Measurements from ENCODE around the gene GPR61.

GPR61 gene

DNA sequence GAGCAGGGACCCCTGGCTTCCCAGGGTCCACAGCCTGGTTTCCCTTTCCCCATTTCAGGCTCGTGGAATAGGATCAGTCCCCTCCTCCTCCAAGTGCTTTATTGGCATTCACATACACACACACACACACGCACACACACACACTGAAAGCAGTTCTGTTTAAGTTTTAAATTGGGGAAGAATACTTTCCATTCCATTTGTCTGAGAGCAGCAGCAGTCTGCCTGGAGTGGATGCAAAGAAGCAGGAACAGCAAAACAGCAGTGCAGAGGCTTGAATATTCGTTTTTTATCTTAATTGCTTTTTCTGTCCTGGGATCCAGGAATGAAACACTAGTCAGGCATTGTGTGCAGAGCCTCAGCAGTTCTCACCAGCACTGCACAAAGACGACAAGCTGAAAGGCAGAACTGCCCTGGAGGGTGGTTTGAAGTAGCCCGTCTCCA is 38.7 kb upstream of the GPR61 start:
- H3K9me3 Mint-ChIP-seq = no peaks in the 10 kb centered on the region
- H3K4me3 Mint-ChIP-seq = no peak overlapping the region
- DNase-seq = peak; percentile 28
- H3K36me3 Mint-ChIP-seq (ENCODE audit: low read depth) = peaks cover 45% of the 10 kb centered on the region
- peak overlapping the region; percentile 85 for H3K27ac Mint-ChIP-seq
- H3K4me1 Mint-ChIP-seq (ENCODE audit: low read depth) = peaks cover 91% of the 10 kb centered on the region
- H3K27me3 Mint-ChIP-seq = no peaks in the 10 kb centered on the region

DNA sequence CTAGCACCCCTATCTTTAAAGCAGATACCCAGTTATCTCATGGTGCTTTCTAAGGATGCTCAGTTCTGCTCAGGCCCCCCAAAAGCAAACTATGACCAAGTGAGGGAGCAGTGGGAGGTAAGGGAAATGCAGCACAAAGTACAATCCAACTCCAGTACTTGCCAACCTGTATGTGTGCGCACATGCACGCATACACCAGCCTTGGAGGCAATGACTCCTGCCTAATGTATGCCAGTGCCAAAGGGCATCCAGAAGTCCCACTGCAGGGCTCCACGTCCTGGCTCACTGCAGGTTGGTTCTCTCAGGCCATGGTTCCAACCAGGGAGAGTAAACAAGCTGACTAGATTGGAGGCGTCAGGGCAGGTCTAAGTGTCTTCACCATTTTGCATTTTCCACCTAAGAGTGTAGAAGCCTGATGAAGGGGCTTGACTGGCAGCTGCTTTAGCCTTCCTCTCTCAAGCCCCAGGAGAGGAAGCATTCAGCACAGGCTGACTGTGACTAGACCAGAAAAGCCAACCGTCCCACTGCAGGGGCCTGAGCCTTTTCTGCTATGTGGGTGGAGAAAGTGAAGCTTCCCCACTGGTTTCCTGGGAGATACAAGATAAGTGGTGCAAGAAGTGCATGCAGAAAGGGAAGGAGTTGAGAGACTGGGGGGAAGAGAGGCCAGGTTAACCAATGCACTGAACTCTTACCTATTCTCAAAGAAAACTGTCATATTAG is 37.9 kb upstream of the GPR61 start:
- H3K4me1 Mint-ChIP-seq (ENCODE audit: low read depth) = peaks cover 91% of the 10 kb centered on the region
- no peaks in the 10 kb centered on the region for H3K9me3 Mint-ChIP-seq
- DNase-seq = peak; percentile 32
- peaks cover 36% of the 10 kb centered on the region for H3K36me3 Mint-ChIP-seq (ENCODE audit: low read depth)
- no peak overlapping the region for H3K4me3 Mint-ChIP-seq
- H3K27me3 Mint-ChIP-seq = no peaks in the 10 kb centered on the region
- H3K27ac Mint-ChIP-seq = peak overlapping the region; percentile 81

DNA sequence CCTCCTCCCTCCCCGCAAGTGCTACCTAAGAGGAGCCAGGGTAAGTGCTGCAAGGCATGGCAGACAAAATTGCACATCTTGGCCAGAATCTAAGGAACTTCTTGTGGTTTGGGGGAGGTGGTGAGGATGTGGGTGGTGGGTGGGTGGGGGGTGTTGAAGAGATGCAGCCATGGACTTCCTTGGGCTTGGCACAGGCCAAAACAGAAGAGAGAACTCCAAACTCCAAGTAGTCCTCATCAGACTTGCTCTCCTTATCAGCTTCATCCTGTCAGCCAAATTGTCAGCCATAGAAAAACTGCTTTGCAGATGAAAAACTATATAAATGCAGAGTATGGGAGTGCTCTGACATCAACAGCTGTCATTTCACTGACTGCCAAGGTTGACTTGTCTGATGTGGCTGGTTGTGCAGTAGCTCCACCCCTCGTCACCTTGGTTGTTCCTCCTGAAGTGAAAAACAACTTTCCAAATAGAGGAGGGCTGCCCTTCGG is 37.3 kb upstream of the GPR61 start:
- peak overlapping the region; percentile 81 for H3K27ac Mint-ChIP-seq
- no peaks in the 10 kb centered on the region for H3K27me3 Mint-ChIP-seq
- H3K36me3 Mint-ChIP-seq (ENCODE audit: low read depth) = peaks cover 36% of the 10 kb centered on the region
- peak overlapping the region; percentile 41 for H3K4me3 Mint-ChIP-seq
- H3K9me3 Mint-ChIP-seq = no peaks in the 10 kb centered on the region
- peaks cover 93% of the 10 kb centered on the region for H3K4me1 Mint-ChIP-seq (ENCODE audit: low read depth)
- DNase-seq = peak; percentile 31

DNA sequence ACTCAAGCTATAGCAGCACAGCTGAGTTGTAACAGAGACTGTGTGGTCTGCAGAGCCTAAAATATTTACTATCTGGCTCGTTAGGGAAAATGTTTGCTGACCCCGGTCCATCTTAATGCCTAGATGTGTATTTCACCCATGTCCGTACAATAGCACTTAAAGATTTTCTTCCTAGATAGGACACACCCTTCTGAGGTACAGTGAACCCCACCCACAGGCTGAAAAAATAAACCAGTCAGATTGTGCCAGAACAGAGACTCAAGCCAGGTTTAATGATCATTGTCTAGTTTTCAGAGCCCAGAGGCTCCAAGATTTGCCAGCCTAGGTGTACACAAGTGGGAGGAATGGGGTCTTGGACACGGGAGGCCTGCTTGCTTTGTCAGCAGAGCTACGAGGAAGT is 35.7 kb upstream of the GPR61 start:
- Mint-ChIP-seq H3K27ac (peak overlapping the region; percentile 88), H3K27me3 (no peaks in the 10 kb centered on the region), H3K4me1 (ENCODE audit: low read depth) (peaks cover 92% of the 10 kb centered on the region), H3K9me3 (no peaks in the 10 kb centered on the region), H3K36me3 (ENCODE audit: low read depth) (peaks cover 23% of the 10 kb centered on the region), H3K4me3 (no peak overlapping the region)
- no peak for DNase-seq

DNA sequence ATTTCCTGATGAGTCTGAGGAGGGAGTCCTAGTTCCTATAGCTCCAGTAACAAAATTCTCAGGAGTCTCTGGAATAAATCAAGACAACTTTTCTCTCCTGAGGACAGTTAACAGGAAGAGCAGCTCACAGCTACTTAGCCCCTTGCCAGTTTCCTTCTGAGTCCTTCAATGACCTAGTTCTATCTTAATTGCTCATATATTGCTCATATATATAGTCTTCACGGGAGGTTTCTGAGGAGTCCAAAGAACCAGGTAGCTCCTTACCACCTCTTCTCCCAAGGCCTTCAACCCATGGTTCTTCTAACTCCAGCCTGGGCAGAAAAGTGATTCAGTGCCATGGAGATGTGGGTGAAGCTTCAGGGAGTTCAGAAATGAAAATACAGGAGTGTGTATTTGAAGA is 34.7 kb upstream of the GPR61 start:
- Mint-ChIP-seq H3K27ac (peak overlapping the region; percentile 90), H3K4me1 (ENCODE audit: low read depth) (peaks cover 87% of the 10 kb centered on the region), H3K36me3 (ENCODE audit: low read depth) (peaks cover 15% of the 10 kb centered on the region), H3K4me3 (no peak overlapping the region), H3K9me3 (no peaks in the 10 kb centered on the region), H3K27me3 (no peaks in the 10 kb centered on the region)
- DNase-seq = no peak

DNA sequence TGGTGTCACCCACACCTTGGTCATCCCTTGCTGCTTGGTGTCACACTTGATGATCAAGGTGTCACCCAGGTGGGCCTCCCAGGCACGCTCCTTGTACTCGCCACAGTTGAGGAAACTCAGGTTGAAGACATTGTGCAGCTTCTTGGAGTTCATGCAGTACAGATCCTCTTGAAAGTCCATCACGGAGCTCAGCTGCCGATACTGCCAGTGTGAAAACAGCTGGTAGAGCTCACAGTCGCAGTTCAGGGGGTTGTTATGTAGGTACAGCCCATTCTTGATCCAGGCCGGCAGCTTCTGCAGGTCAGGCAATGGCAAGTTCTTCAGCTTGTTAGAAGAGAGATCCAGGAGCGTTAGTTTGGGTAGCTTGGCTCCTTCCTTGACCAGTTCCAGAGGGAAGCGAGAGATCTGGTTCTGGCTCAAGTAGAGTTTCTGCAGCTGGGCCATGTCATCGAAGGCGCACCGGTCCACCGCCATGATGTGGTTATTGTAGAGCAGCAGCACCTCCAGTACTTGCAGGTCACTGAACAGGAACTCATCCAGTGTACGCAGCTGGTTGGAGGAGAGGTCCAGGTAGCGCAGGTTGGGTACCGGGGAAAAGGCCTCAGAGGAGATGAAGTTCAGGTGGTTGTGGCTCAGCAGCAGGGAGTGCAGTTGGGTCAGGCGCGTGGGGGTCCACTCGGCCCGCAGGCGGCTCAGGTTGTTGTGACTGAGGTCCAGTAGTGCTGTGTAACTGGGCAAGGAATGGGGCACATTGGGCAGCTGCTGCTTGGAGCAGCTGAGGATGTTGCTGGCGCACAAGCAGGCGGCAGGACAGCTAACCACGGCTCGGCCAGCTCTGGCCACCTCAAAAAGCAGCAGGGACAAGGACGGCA is 31.4 kb upstream of the GPR61 start:
- peak overlapping the region; percentile 83 for H3K4me3 Mint-ChIP-seq
- no peaks in the 10 kb centered on the region for H3K9me3 Mint-ChIP-seq
- H3K4me1 Mint-ChIP-seq (ENCODE audit: low read depth) = peaks cover 74% of the 10 kb centered on the region
- DNase-seq = no peak
- peak overlapping the region; percentile 88 for H3K27ac Mint-ChIP-seq
- no peaks in the 10 kb centered on the region for H3K27me3 Mint-ChIP-seq
- peaks cover 3% of the 10 kb centered on the region for H3K36me3 Mint-ChIP-seq (ENCODE audit: low read depth)

DNA sequence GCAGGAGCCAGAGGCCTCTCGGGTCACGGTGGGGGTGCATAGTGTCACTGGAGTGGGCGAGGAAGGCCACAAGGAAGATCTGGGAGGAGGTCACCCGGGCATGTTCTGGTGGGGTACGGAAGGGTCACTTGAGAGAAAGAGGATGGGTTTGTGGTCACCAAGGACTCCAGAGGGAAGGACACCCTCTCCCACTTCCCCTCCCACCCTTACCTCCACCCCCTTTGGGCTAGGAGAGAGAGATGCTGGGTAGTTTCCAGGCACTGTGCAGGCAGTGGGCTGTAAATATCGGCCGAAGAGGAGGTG is 30.8 kb upstream of the GPR61 start:
- H3K27me3 Mint-ChIP-seq = no peaks in the 10 kb centered on the region
- peaks cover 3% of the 10 kb centered on the region for H3K36me3 Mint-ChIP-seq (ENCODE audit: low read depth)
- H3K27ac Mint-ChIP-seq = peak overlapping the region; percentile 88
- peaks cover 71% of the 10 kb centered on the region for H3K4me1 Mint-ChIP-seq (ENCODE audit: low read depth)
- H3K4me3 Mint-ChIP-seq = peak overlapping the region; percentile 83
- no peaks in the 10 kb centered on the region for H3K9me3 Mint-ChIP-seq
- no peak for DNase-seq

DNA sequence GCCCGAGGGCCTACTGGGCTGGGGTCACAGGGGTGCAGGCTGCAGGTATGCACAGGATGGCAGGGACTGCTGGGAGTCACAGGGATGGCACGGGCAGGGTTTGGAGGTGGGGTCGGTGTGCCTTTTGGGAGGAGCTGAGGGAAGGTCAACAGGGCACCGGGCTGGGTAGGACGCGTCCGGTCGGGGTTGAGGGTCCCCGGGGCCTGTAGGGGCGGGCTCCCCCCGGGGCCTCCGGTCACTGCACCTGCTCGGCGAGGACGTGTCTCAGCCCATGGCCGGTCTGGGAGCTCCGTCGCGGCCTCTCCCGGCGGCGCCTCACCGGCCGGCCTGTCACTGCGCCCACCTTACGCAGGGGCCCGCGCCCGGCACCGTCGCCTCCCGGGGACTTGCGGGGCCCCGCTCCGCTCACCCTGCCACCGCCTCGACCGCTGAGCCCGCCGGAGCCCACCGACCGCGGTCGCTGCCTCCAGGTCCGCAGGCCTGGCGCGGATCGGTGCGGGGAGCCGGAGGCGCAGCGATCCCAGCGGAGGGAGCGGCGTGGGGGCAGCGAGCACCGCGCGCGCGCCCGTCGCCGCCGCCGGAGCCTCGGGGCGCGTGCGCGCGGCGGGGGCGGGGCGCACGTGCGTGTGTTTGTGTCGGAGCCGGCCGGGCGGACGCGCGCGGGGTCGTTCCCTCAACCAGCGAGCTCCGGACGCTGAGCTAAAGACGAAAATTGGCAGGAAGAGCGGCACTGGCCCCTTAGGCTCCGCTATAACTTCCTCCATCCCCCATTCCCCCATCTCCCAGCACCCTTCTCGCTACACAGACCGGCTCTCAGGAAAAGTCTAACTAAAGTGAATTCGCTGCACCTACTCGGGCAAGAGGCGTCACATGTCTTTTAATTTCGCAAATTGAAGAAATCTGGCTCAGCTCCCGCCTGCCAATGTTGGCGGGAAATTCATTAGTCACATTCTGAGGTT is 30.2 kb upstream of the GPR61 start, which contains the start of gene AMIGO1:
TSS of gene AMIGO1 (minus strand) at position 552 of the 959 bp plus-strand sequence. CDS start 815 bp downstream, outside the sequence.
- H3K4me1 Mint-ChIP-seq (ENCODE audit: low read depth) = peaks cover 66% of the 10 kb centered on the region
- DNase-seq = peak; percentile 82

DNA sequence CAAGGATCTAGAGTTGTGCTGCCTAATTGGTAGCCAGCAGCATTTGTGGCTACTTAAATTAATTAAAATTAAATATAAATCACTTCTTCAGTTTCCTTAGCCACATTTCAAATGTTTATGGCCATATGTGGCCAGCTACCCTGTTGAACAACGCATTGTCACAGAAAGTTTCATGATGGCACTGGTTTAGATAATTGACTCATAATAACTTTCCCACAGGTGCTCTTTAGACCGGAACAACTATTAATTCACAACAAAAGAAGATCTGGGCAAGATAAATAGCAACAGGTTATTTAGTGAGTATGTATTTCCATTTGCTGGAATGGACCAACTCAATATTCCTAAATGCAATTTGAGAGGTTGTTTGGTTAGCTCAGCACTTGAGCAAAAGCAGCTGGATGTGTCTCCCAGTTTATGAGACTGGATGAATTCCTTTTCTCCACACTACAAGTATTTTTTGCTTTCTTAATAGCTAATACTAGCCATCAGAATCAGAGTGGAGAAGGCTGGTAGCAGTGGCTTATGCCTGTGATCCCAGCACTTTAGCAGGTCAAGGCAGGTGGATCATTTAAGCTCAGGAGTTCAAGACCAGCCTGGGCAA is 26.5 kb upstream of the GPR61 start:
- Mint-ChIP-seq H3K4me3 (no peak overlapping the region), H3K4me1 (ENCODE audit: low read depth) (peaks cover 32% of the 10 kb centered on the region), H3K27ac (no peak overlapping the region), H3K27me3 (no peaks in the 10 kb centered on the region), H3K9me3 (no peaks in the 10 kb centered on the region), H3K36me3 (ENCODE audit: low read depth) (no peaks in the 10 kb centered on the region)
- DNase-seq = no peak

More for the DNA sequence above, 30.2 kb upstream of the GPR61 start, which contains the start of gene AMIGO1:
- Mint-ChIP-seq H3K27me3 (no peaks in the 10 kb centered on the region), H3K36me3 (ENCODE audit: low read depth) (peaks cover 3% of the 10 kb centered on the region), H3K27ac (peak within 1 kb of the TSS; percentile 90), H3K9me3 (no peaks in the 10 kb centered on the region), H3K4me3 (peak within 1 kb of the TSS; percentile 85)

DNA sequence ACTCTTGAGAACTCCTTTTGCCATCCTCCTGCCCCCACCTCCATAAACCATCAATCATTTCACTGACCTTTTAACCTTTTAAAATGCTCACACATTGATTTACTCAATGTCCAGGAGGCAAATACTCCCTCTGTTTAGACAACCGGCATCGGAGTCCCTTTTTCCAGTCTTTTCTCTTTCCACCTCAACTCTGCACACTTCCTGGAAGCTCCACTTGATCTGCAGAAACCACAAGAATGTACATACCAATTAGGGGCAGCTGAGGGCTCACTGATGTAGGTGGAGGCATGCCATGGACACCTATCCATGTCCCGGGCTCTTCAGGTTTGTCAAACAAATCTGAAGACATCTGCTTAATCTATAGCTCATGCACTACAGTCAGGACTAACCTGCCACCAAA is 24.8 kb upstream of the GPR61 start:
- no peak overlapping the region for H3K4me3 Mint-ChIP-seq
- no peak for DNase-seq
- no peak overlapping the region for H3K27ac Mint-ChIP-seq
- H3K4me1 Mint-ChIP-seq (ENCODE audit: low read depth) = peaks cover 21% of the 10 kb centered on the region
- no peaks in the 10 kb centered on the region for H3K36me3 Mint-ChIP-seq (ENCODE audit: low read depth)
- H3K9me3 Mint-ChIP-seq = no peaks in the 10 kb centered on the region
- H3K27me3 Mint-ChIP-seq = no peaks in the 10 kb centered on the region

DNA sequence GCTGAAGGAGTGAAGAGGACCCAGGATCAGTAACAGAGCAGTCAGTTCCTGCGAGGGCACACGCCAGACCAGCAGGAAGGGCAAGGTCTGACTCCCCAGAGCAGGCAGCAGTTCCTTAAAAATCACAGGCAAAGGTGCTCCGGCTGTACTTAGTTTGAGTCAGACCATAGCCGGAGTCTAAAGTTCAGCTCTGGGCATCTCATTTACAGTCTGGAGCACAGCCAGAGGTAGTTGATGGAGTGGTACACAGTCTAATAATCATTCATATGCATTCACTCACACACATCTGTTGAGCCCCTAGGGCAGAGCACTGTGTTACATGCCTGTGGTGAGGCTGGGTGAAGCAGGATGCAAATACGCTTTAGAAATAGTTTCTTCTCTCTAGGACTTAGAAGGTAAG is 22.8 kb upstream of the GPR61 start:
- H3K27ac Mint-ChIP-seq = no peak overlapping the region
- DNase-seq = no peak
- H3K27me3 Mint-ChIP-seq = no peaks in the 10 kb centered on the region
- no peak overlapping the region for H3K4me3 Mint-ChIP-seq
- H3K36me3 Mint-ChIP-seq (ENCODE audit: low read depth) = no peaks in the 10 kb centered on the region
- H3K4me1 Mint-ChIP-seq (ENCODE audit: low read depth) = peaks cover 3% of the 10 kb centered on the region
- H3K9me3 Mint-ChIP-seq = no peaks in the 10 kb centered on the region

DNA sequence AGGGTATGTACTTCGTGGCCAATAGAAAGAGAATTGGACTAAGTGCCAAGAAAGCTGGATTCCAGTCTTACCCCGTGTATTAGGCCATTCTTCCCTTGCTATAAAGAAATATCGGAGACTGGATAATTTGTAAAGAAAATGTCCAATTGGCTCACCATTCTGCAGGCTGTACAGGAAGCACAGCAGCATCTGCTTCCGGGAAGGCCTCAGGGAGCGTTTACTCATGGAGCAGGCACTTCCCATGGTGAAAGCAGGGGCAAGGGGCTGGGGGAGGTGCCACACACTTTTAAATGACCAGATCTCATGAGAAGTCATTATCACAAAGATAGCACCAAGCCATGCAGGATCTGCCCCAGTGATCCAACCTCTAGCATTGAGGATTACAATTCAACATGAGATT is 22.3 kb upstream of the GPR61 start:
- H3K4me3 Mint-ChIP-seq = no peak overlapping the region
- H3K36me3 Mint-ChIP-seq (ENCODE audit: low read depth) = no peaks in the 10 kb centered on the region
- H3K27ac Mint-ChIP-seq = no peak overlapping the region
- H3K4me1 Mint-ChIP-seq (ENCODE audit: low read depth) = peaks cover 3% of the 10 kb centered on the region
- no peaks in the 10 kb centered on the region for H3K9me3 Mint-ChIP-seq
- H3K27me3 Mint-ChIP-seq = no peaks in the 10 kb centered on the region
- no peak for DNase-seq

DNA sequence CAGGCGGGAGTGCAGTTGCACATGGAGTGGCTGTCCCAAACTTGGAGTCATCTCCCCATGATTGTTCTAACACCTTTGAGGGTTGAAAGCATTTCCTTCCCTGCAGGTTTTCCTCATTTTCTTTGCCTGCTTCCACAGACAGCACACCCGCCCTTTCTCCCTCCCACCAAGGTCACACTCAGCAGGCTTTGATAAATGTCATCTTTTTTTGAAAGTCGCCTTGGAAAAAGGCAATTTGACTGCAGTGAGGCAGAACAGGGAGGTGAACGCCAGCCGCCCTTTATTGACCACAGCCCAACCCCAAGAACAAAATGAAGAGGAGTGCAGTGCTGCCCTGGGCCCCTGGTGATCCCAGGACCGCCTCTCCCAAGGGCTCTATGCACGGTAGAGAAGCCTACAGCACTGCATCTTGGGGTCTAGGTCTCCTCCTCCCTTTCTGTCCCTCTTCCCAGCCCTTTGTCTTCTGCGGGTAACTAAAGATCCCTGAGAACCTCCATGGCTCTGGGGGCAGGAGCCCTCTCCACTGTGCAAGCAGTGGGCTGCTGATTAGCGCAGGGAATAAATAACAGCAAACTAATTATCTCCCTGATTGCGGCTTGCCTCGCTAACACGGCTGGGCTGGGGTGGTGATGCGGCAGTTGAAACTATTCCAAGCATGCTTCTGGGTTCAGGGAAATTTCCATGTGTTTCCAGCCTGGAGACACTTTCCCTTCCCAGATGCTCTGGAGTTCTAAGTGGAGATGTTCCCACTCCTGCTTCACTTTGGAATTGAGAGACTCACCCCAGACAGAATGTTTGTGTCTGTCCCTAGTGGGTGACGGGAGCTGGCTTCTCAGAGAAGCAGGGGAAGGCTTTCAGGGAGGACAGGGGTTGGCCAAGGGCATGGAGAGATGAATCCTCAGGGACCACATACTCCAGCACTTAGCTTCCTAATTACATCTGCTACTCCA is 18.4 kb upstream of the GPR61 start:
- H3K36me3 Mint-ChIP-seq (ENCODE audit: low read depth) = no peaks in the 10 kb centered on the region
- H3K27me3 Mint-ChIP-seq = no peaks in the 10 kb centered on the region
- no peak for DNase-seq
- no peaks in the 10 kb centered on the region for H3K9me3 Mint-ChIP-seq
- H3K27ac Mint-ChIP-seq = no peak overlapping the region
- no peak overlapping the region for H3K4me3 Mint-ChIP-seq
- H3K4me1 Mint-ChIP-seq (ENCODE audit: low read depth) = no peaks in the 10 kb centered on the region
